K562 treated with DMSO at 1 percent for 24 hours (cell line): ENCODE measurements around the gene PAK5. TPM values are rescaled to one million over a fixed set of nuclear protein-coding genes. Genes with fewer than 3 reads are reported as not detected.

Source experiments
- total RNA-seq: library from RNA; unstranded; fragments of 300-600 nt; gene quantifications from 2 replicates; pipeline ENCODE4 v1.2.3, GENCODE V29; 2022; ENCODE audit warnings: low read depth; ENCODE audit not compliant: insufficient read depth

PAK5 gene
- not detected in 2 replicates for total RNA-seq

GRCh38 chr20:9838378-9839295 is at the start of gene PAK5:
Gene PAK5, minus strand, starts transcription at chr20:9839076. Its CDS starts 194,748 bp downstream, at chr20:9644328.

GRCh38 chr20:9514461-9515213 is 324.2 kb downstream of the PAK5 start, which contains the start of gene LAMP5:
Gene LAMP5, plus strand, starts transcription at chr20:9514590. Its CDS starts 263 bp downstream, at chr20:9514853.

Other genes starting within 250 kb of the PAK5 start
- gene ANKEF1, start 195.9 kb upstream of the PAK5 start, total RNA-seq = 0.78 and 1.6 TPM in 2 replicates